Skeletal muscle cell (primary cell): ENCODE measurements around the gene AGO4.
"Not testable (repeated sequence)": the region's sequence is repeated elsewhere in the genome, so short reads cannot be mapped to it uniquely, and the experiment has no call there.

Source experiments
- DNase-seq: peaks from one replicate; pipeline ENCODE4 v3.0.0-alpha.2; 2010; ENCODE audit warnings: low read depth
- H3K4me3 ChIP-seq: 2 replicates; pipeline ENCODE4 v1.5.1; 2011; ENCODE audit warnings: low read depth, mild to moderate bottlenecking, control low read depth, low read length, moderate library complexity

Gene AGO4

GRCh38 chr1:35886577-35887431 lies 79.0 kb downstream of the AGO4 start:
- H3K4me3 ChIP-seq = no peak overlapping the region
- DNase-seq = no peak

GRCh38 chr1:35887508-35887907 lies 79.7 kb downstream of the AGO4 start:
- H3K4me3 ChIP-seq = no peak overlapping the region

GRCh38 chr1:35888255-35888654 lies 80.4 kb downstream of the AGO4 start:
- DNase-seq = no peak
- no peak overlapping the region for H3K4me3 ChIP-seq

More at GRCh38 chr1:35887508-35887907, 79.7 kb downstream of the AGO4 start:
- no peak for DNase-seq

- DNase-seq, H3K4me3 ChIP-seq: not testable (repeated sequence)
Observed at GRCh38 chr1:35888981-35889380, 81.2 kb downstream of the AGO4 start.

GRCh38 chr1:35893051-35893879 lies 85.4 kb downstream of the AGO4 start:
- H3K4me3 ChIP-seq = no peak overlapping the region
- no peak for DNase-seq

- DNase-seq = no peak
- no peak overlapping the region for H3K4me3 ChIP-seq
Observed at GRCh38 chr1:35894183-35894582, 86.4 kb downstream of the AGO4 start.

- no peak for DNase-seq
- H3K4me3 ChIP-seq = no peak overlapping the region
Observed at GRCh38 chr1:35894656-35895055, 86.8 kb downstream of the AGO4 start.

GRCh38 chr1:35899941-35900340 lies 92.1 kb downstream of the AGO4 start:
- H3K4me3 ChIP-seq = no peak overlapping the region
- DNase-seq = no peak

GRCh38 chr1:35901235-35901634 lies 93.4 kb downstream of the AGO4 start:
- no peak overlapping the region for H3K4me3 ChIP-seq
- DNase-seq = no peak

GRCh38 chr1:35902671-35903070 lies 94.9 kb downstream of the AGO4 start:
- DNase-seq = no peak
- no peak overlapping the region for H3K4me3 ChIP-seq
